CD14-positive monocyte (primary cell): ENCODE measurements around the gene NSUN7. TPM values are rescaled to one million over a fixed set of nuclear protein-coding genes. Genes with fewer than 3 reads are reported as not detected.

ENCODE experiments used
- DNase-seq, 3 donors: peaks; one replicate each; pipeline ENCODE4 v3.0.0-alpha.2; 2011 to 2022
- H2AFZ ChIP-seq: 2 replicates; pipeline ENCODE4 v1.6.0; 2012; ENCODE audit warnings: mild to moderate bottlenecking, low read depth, low read length, inconsistent platforms; ENCODE audit not compliant: insufficient read depth, poor library complexity, severe bottlenecking
- H3K27ac ChIP-seq, 2 donors: 1 replicate in 1 of 2; 2 replicates in 1 of 2; pipeline ENCODE4 v1.5.1; 2012 to 2013; ENCODE audit warnings: low read length in 2 of 2, control low read depth in 1 of 2, inconsistent platforms in 1 of 2, low read depth in 1 of 2, mild to moderate bottlenecking in 1 of 2
- H3K27me3 ChIP-seq, 2 donors: one replicate each; pipeline versions ENCODE4 v1.6.0 to v1.6.1; 2011 to 2013; ENCODE audit warnings: low read length in 2 of 2; ENCODE audit not compliant: control insufficient read depth in 2 of 2, insufficient read depth in 2 of 2
- H3K36me3 ChIP-seq, 2 donors: replicated peaks in 1 of 2; 1 replicate in 1 of 2; 2 replicates in 1 of 2; pipeline versions ENCODE4 v1.5.1 to v1.6.1; 2012 to 2013; ENCODE audit warnings: low read length in 2 of 2, control low read depth in 1 of 2, inconsistent platforms in 1 of 2, mild to moderate bottlenecking in 1 of 2; ENCODE audit not compliant: insufficient read depth in 2 of 2, control insufficient read depth in 1 of 2
- H3K4me1 ChIP-seq, 2 donors: 1 replicate in 1 of 2; 2 replicates in 1 of 2; pipeline versions ENCODE4 v1.5.1 to v1.6.1; 2012 to 2013; ENCODE audit warnings: low read length in 2 of 2, control low read depth in 1 of 2, inconsistent platforms in 1 of 2, mild to moderate bottlenecking in 1 of 2, moderate library complexity in 1 of 2; ENCODE audit not compliant: insufficient read depth in 2 of 2, control insufficient read depth in 1 of 2
- H3K4me2 ChIP-seq: replicated peaks from 2 replicates; pipeline ENCODE3; 2012; ENCODE audit warnings: low read length, moderate library complexity, mild to moderate bottlenecking; ENCODE audit not compliant: poor library complexity, severe bottlenecking; ENCODE audit errors: extremely low read depth
- H3K4me3 ChIP-seq, 3 experiments: fragments of 200-600 bp in 1 of 3; sonication (generic) in 1 of 3; replicated peaks in 1 of 3; 1 replicate in 2 of 3; 2 replicates in 1 of 3; pipeline ENCODE4 v1.5.1; 2011 to 2013; ENCODE audit warnings: low read length in 3 of 3, mild to moderate bottlenecking in 3 of 3, control low read depth in 2 of 3, low read depth in 2 of 3, inconsistent platforms in 1 of 3, moderate library complexity in 1 of 3
- H3K79me2 ChIP-seq: 2 replicates; pipeline ENCODE4 v1.6.0; 2012; ENCODE audit warnings: mild to moderate bottlenecking, control low read depth, inconsistent platforms, low read length, moderate library complexity; ENCODE audit not compliant: insufficient read depth
- H3K9ac ChIP-seq: 2 replicates; pipeline ENCODE4 v1.6.0; 2017; ENCODE audit warnings: low read length, mild to moderate bottlenecking; ENCODE audit not compliant: insufficient read depth, poor library complexity, severe bottlenecking
- H3K9me3 ChIP-seq, 2 donors: replicated peaks in 1 of 2; 1 replicate in 1 of 2; 2 replicates in 1 of 2; pipeline versions ENCODE4 v1.5.1 to v1.6.1; 2012 to 2013; ENCODE audit warnings: low read length in 2 of 2, control low read depth in 1 of 2; ENCODE audit not compliant: control insufficient read depth in 1 of 2, insufficient read depth in 1 of 2
- H4K20me1 ChIP-seq: 2 replicates; pipeline ENCODE4 v1.6.0; 2012; ENCODE audit warnings: mild to moderate bottlenecking, low read length, control low read depth, moderate library complexity; ENCODE audit not compliant: insufficient read depth
- H3K27ac Mint-ChIP-seq, 7 donors: one replicate each; pipeline ENCODE4 v1.8.0; 2020; ENCODE audit warnings: mild to moderate bottlenecking in 7 of 7, mixed read lengths in 7 of 7, moderate library complexity in 6 of 7, inconsistent platforms in 2 of 7
- H3K27me3 Mint-ChIP-seq, 3 donors: one replicate each; pipeline ENCODE4 v1.8.0; 2021 to 2022; ENCODE audit warnings: low read depth in 3 of 3, mild to moderate bottlenecking in 3 of 3, mixed read lengths in 3 of 3, moderate library complexity in 3 of 3, inconsistent platforms in 1 of 3
- H3K36me3 Mint-ChIP-seq, 2 donors: one replicate each; pipeline ENCODE4 v1.8.0; 2020; ENCODE audit warnings: mixed read lengths in 2 of 2, inconsistent platforms in 1 of 2, mild to moderate bottlenecking in 1 of 2
- H3K4me1 Mint-ChIP-seq: one replicate; pipeline ENCODE4 v1.8.0; 2020; ENCODE audit warnings: mild to moderate bottlenecking, mixed read lengths
- H3K4me3 Mint-ChIP-seq, 2 donors: one replicate each; pipeline ENCODE4 v1.8.0; 2020; ENCODE audit warnings: mild to moderate bottlenecking in 2 of 2, mixed read lengths in 2 of 2, moderate library complexity in 1 of 2
- H3K9me3 Mint-ChIP-seq, 7 donors: one replicate each; pipeline ENCODE4 v1.8.0; 2020 to 2022; ENCODE audit warnings: mixed read lengths in 7 of 7, mild to moderate bottlenecking in 6 of 7, moderate library complexity in 6 of 7, inconsistent platforms in 2 of 7
- WGBS: methylation state at CpG from one replicate; pipeline ENCODE4 v1.1.5; 2013; ENCODE audit warnings: missing lambda C conversion rate; ENCODE audit not compliant: insufficient coverage; 5-methylcytosine and 5-hydroxymethylcytosine counted together
- intact Hi-C, 2 donors: fragments of 100-400 bp; cut with micrococcal nuclease; formaldehyde crosslinking; loops; one replicate each; pipeline versions ENCODE4 v1.15.0 to v1.15.1; 2023
- polyA plus RNA-seq, 3 donors: library from polyadenylated mRNA; depleted of rRNA in 1 of 3; unstranded in 2 of 3; stranded (reverse) in 1 of 3; fragments of 300-500 nt in 2 of 3; fragments of >200 nt in 1 of 3; fragmentation: Illumina TruSeq in 2 of 3; gene quantifications; 1 replicate in 2 of 3; 2 replicates in 1 of 3; pipeline ENCODE4 v1.2.3, GENCODE V29; 2012 to 2021
- TF ChIP-seq, protein P1 (sequence below): fragments of 200-600 bp; IDR thresholded peaks from one replicate; pipeline ENCODE4 v1.8.0; 2022; ENCODE audit warnings: antibody characterized with exemption, mild to moderate bottlenecking

The NSUN7 gene
- polyA plus RNA-seq, 3 donors: 0.21 to 0.62 (median 0.57) TPM

DNA sequence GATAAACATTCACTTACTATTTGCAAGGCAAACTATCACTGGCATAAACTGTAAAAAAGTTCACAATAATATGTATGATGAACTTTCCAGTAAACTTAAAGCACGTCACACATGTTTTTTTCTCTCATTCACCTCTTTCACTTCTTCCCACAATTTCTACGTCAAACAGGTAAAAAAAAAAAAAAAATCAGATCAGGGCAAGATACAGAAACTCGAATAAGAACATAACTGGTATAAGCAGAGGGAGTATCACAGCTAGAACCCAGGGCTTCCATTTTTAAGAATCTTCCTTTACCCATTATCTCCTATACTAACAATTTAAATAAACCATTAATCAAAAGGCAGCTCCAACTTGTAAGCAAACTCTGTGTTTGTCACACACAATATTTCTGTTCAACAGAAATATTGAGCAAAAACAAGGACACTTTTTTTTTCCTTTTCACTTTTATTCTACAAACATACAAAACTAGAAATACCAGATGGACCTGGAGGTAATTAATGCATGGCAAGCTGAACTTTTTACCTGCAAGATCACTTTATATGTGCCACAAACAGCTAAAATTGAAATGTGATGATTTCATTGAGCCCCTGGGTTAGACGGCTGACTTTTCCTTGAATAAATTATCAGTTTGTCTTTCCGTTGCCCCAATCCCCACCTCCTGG, 47.5 kb upstream of the NSUN7 start:
- Histone ChIP-seq H3K9ac (no peak overlapping the region), H3K4me2 (no peak overlapping the region), H2AFZ (no peak overlapping the region), H3K4me3 (no peak overlapping the region), H4K20me1 (no peaks in the 10 kb centered on the region), H3K79me2 (no peaks in the 10 kb centered on the region), H3K36me3 (no peaks in the 10 kb centered on the region), H3K9me3 (no peaks in the 10 kb centered on the region), H3K27ac (no peak overlapping the region), H3K27me3 (no peaks in the 10 kb centered on the region), H3K4me1 (peaks cover 7 to 19% of the 10 kb centered on the region in 2 donors)
- no peaks in the 10 kb centered on the region for H3K36me3 Mint-ChIP-seq
- intact Hi-C loops: no loop called here
- TF ChIP-seq, protein P1, sequence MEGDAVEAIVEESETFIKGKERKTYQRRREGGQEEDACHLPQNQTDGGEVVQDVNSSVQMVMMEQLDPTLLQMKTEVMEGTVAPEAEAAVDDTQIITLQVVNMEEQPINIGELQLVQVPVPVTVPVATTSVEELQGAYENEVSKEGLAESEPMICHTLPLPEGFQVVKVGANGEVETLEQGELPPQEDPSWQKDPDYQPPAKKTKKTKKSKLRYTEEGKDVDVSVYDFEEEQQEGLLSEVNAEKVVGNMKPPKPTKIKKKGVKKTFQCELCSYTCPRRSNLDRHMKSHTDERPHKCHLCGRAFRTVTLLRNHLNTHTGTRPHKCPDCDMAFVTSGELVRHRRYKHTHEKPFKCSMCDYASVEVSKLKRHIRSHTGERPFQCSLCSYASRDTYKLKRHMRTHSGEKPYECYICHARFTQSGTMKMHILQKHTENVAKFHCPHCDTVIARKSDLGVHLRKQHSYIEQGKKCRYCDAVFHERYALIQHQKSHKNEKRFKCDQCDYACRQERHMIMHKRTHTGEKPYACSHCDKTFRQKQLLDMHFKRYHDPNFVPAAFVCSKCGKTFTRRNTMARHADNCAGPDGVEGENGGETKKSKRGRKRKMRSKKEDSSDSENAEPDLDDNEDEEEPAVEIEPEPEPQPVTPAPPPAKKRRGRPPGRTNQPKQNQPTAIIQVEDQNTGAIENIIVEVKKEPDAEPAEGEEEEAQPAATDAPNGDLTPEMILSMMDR: no peak
- H3K4me3 Mint-ChIP-seq: no peak overlapping the region
- peaks cover 13% of the 10 kb centered on the region for H3K4me1 Mint-ChIP-seq
- H3K27me3 Mint-ChIP-seq: peaks cover 0 to 2% (median 0%) of the 10 kb centered on the region in 3 donors
- H3K9me3 Mint-ChIP-seq: no peaks in the 10 kb centered on the region
- 80% methylated on average over 1 of the region's 5 CpGs for WGBS
- H3K27ac Mint-ChIP-seq: no peak overlapping the region
- no peak for DNase-seq

GRCh38 chr4:40702800-40703151, 47.0 kb upstream of the NSUN7 start:
- H3K9me3 ChIP-seq: no peaks in the 10 kb centered on the region
- intact Hi-C loops: no loop called here
- Mint-ChIP-seq H3K36me3 (no peaks in the 10 kb centered on the region), H3K27ac (peak overlapping the region in 1 of 7 donors; percentile 61), H3K9me3 (no peaks in the 10 kb centered on the region), H3K4me3 (no peak overlapping the region), H3K4me1 (peaks cover 10% of the 10 kb centered on the region), H3K27me3 (peaks cover 0 to 2% (median 0%) of the 10 kb centered on the region in 3 donors)
- H3K4me2 ChIP-seq: no peak overlapping the region
- H3K4me1 ChIP-seq: peaks cover 3 to 17% of the 10 kb centered on the region in 2 donors
- no peak overlapping the region for H2AFZ ChIP-seq
- H3K4me3 ChIP-seq: no peak overlapping the region
- WGBS: 22% methylated on average over 2 of the region's 2 CpGs
- no peaks in the 10 kb centered on the region for H3K36me3 ChIP-seq
- DNase-seq: no peak
- H3K9ac ChIP-seq: no peak overlapping the region
- TF ChIP-seq, protein P1: no peak
- no peak overlapping the region for H3K27ac ChIP-seq
- H3K27me3 ChIP-seq: no peaks in the 10 kb centered on the region
- H4K20me1 ChIP-seq: no peaks in the 10 kb centered on the region
- H3K79me2 ChIP-seq: no peaks in the 10 kb centered on the region
